HCT116 (cell line): ENCODE data around the gene AP5Z1. TPM values are rescaled to one million over a fixed set of nuclear protein-coding genes. Genes with fewer than 3 reads are reported as not detected.

Experiments used
- ATAC-seq: fragments of 200-7000 bp; cut with Tn5 transposase; 2 replicates; pipeline ENCODE4 v1.9.1; 2020; ENCODE audit warnings: mild to moderate bottlenecking, moderate library complexity
- BruUV-seq: library from RNA; stranded (reverse); fragments of 400-500 nt; replicated peaks from 2 replicates; lab custom pipeline; 2021; lab: Mats Ljungman, UMichigan
- CTCF ChIA-PET: fragments of 300-600 bp; sonication (Branson Sonifier 250); formaldehyde crosslinking; loops from one replicate; lab custom pipeline; 2021; ENCODE audit warnings: antibody characterized with exemption; lab: Charles Lee
- POLR2A ChIA-PET: fragments of 300-600, 350-600 bp; sonication (Branson Sonifier 250); formaldehyde crosslinking; loops from one replicate; lab custom pipeline; 2021; ENCODE audit warnings: antibody characterized with exemption; lab: Charles Lee
- RAD21 ChIA-PET, 2 experiments: fragments of 300-600 bp; sonication (Branson Sonifier 250); formaldehyde crosslinking; loops; one replicate each; lab custom pipeline; 2023; ENCODE audit warnings: low total read pairs in 2 of 2; ENCODE audit not compliant: uncharacterized antibody in 2 of 2, unreplicated experiment in 2 of 2, low non-redundant PET in 1 of 2; lab: Charles Lee
- DNase-seq: peaks from one replicate; pipeline ENCODE4 v3.0.0-alpha.2; 2010; ENCODE audit warnings: low read depth, low spot score
- H2AFZ ChIP-seq: fragments of 200-600 bp; shearing (Covaris generic), sonication (generic); 2 replicates; pipeline ENCODE4 v1.6.1; 2017; ENCODE audit warnings: low read depth, mixed run types, mixed read lengths, antibody characterized with exemption, low read length; ENCODE audit not compliant: poor library complexity, severe bottlenecking
- H3K27ac ChIP-seq: 2 replicates; pipeline ENCODE4 v1.5.1; 2012; ENCODE audit warnings: low read depth, low read length
- H3K27me3 ChIP-seq: fragments of 200-600 bp; sonication (generic); 2 replicates; pipeline ENCODE4 v1.6.1; 2016; ENCODE audit warnings: mixed run types, low read length, mixed read lengths; ENCODE audit not compliant: insufficient read depth
- H3K36me3 ChIP-seq, 2 experiments: fragments of 200-500 bp in 1 of 2; fragments of 200-600 bp in 1 of 2; sonication (Bioruptor generic) in 1 of 2; sonication (generic) in 1 of 2; 2 replicates each; pipeline versions ENCODE4 v1.5.1 to v1.6.1; 2014 to 2016; ENCODE audit warnings: low read length in 2 of 2, inconsistent platforms in 1 of 2, mixed read lengths in 1 of 2, mixed run types in 1 of 2; ENCODE audit not compliant: insufficient read depth in 2 of 2, control insufficient read depth in 1 of 2
- H3K4me1 ChIP-seq, 2 experiments: fragments of 200-600 bp in 1 of 2; sonication (generic) in 1 of 2; 2 replicates each; pipeline versions ENCODE4 v1.5.1 to v1.6.1; 2012 to 2017; ENCODE audit warnings: low read length in 2 of 2, inconsistent platforms in 1 of 2, mild to moderate bottlenecking in 1 of 2, mixed read lengths in 1 of 2, mixed run types in 1 of 2, moderate library complexity in 1 of 2; ENCODE audit not compliant: insufficient read depth in 2 of 2, control insufficient read depth in 1 of 2
- H3K4me2 ChIP-seq: fragments of 200-600 bp; sonication (generic); 2 replicates; pipeline ENCODE4 v1.6.1; 2017; ENCODE audit warnings: mixed run types, low read length, mixed read lengths
- H3K4me3 ChIP-seq, 2 experiments: fragments of 200-600 bp in 1 of 2; sonication (generic) in 1 of 2; replicated peaks in 1 of 2; 2 replicates each; pipeline ENCODE4 v1.5.1; 2011 to 2016; ENCODE audit warnings: low read length in 2 of 2, control low read depth in 1 of 2, low read depth in 1 of 2, mild to moderate bottlenecking in 1 of 2, mixed read lengths in 1 of 2, mixed run types in 1 of 2
- H3K79me2 ChIP-seq: fragments of 200-600 bp; sonication (generic); 2 replicates; pipeline ENCODE4 v1.6.1; 2017; ENCODE audit warnings: mild to moderate bottlenecking, mixed run types, low read length, moderate library complexity, mixed read lengths; ENCODE audit not compliant: insufficient read depth
- H3K9ac ChIP-seq: fragments of 200-600 bp; sonication (generic); 2 replicates; pipeline ENCODE4 v1.6.1; 2016; ENCODE audit warnings: low read length, mixed read lengths
- H3K9me2 ChIP-seq: fragments of 200-600 bp; sonication (generic), shearing (Covaris generic); 2 replicates; pipeline ENCODE4 v1.6.1; 2017; ENCODE audit warnings: mixed run types, mild to moderate bottlenecking, moderate library complexity; ENCODE audit not compliant: insufficient read depth
- H3K9me3 ChIP-seq, 2 experiments: fragments of 200-500 bp in 1 of 2; fragments of 200-600 bp in 1 of 2; sonication (Bioruptor generic) in 1 of 2; sonication (generic) in 1 of 2; 2 replicates each; pipeline ENCODE4 v1.6.1; 2014 to 2017; ENCODE audit warnings: low read length in 2 of 2, mixed read lengths in 2 of 2, inconsistent platforms in 1 of 2, low read depth in 1 of 2, mild to moderate bottlenecking in 1 of 2, mixed run types in 1 of 2, moderate library complexity in 1 of 2; ENCODE audit not compliant: control insufficient read depth in 1 of 2, insufficient read depth in 1 of 2
- H4K20me1 ChIP-seq: fragments of 200-600 bp; sonication (generic), shearing (Covaris generic); 2 replicates; pipeline ENCODE4 v1.6.1; 2017; ENCODE audit warnings: mixed run types, mild to moderate bottlenecking, moderate library complexity; ENCODE audit not compliant: insufficient read depth
- FOSL1 ChIP-seq: IDR thresholded peaks from 2 replicates; pipeline ENCODE4 v1.6.1; 2012; ENCODE audit warnings: low read depth
- JUND ChIP-seq: IDR thresholded peaks from 2 replicates; pipeline ENCODE4 v1.6.1; 2012
- POLR2A ChIP-seq: IDR thresholded peaks from 2 replicates; pipeline ENCODE4 v1.7.0; 2011; ENCODE audit warnings: borderline replicate concordance; ENCODE audit not compliant: insufficient read depth, insufficient read length; ENCODE audit errors: extremely low read depth
- SIN3A ChIP-seq: IDR thresholded peaks from 2 replicates; pipeline ENCODE4 v1.6.1; 2012; ENCODE audit warnings: low read depth
- SRF ChIP-seq: IDR thresholded peaks from 2 replicates; pipeline ENCODE4 v1.6.1; 2012; ENCODE audit warnings: low read depth
- YY1 ChIP-seq: IDR thresholded peaks from 2 replicates; pipeline ENCODE4 v1.6.1; 2011; ENCODE audit warnings: low read length, low read depth, moderate library complexity, mild to moderate bottlenecking; ENCODE audit not compliant: insufficient replicate concordance; ENCODE audit errors: extremely low read depth
- ZFX ChIP-seq: fragments of 450-650 bp; IDR thresholded peaks from 2 replicates; pipeline ENCODE4 v1.6.1; 2017
- intact Hi-C: fragments of 100-400 bp; cut with micrococcal nuclease; formaldehyde crosslinking; loops from 2 replicates; pipeline ENCODE4 v1.10.0; 2022
- total RNA-seq: library from RNA; stranded (reverse); gene quantifications from one replicate; pipeline ENCODE4 v1.2.1, GENCODE V29; 2021; ENCODE audit not compliant: unreplicated experiment
- TF ChIP-seq, protein P1 (sequence below), 3 experiments: fragments of 200-600 bp in 1 of 3; sonication (generic) in 1 of 3; IDR thresholded peaks in 2 of 3; conservative IDR thresholded peaks in 1 of 3; 2 replicates each; pipeline ENCODE4 v1.5.1; 2012 to 2017; ENCODE audit warnings: low read depth in 2 of 3, low read length in 2 of 3, antibody characterized with exemption in 1 of 3, borderline replicate concordance in 1 of 3, control low read depth in 1 of 3, mild to moderate bottlenecking in 1 of 3, mixed read lengths in 1 of 3, mixed run types in 1 of 3, moderate library complexity in 1 of 3; ENCODE audit not compliant: insufficient read depth in 1 of 3

The AP5Z1 gene
- total RNA-seq, 1 experiment from 2014 or later = 23.2 TPM

DNA sequence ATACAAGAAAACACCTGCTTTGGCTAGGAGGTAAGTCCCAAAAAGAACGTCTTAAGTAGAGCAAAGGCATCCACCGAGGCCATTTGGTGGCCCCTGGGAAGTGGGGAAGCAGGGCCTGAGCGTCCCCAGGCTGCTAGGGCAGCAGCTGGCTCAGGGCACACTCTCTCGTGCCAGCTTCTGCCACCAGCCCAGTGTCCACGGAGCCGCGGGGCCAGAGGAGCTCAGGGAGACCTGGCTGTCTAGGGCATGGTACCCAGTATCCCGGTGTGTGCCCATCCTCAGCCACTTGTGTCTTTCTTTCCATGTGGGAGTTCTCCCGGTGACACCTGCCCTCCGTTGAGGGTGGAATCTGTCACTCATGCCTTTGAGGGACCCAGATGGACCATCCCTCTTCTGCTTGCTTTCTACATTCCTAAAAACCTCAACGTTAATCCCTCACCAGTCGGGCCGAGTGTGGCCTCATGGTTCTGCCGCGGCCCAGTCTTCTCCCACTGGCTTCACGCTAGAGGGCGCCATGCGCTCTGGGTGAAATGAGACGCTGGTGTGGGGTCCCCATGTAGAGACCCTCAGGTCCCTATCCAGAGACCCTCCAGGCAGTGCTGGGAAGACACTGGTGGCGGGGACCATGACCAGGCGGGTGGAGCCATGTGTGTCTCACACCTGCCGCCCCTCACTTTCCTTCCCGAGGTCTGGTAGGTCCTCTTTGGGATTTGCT is 9.5 kb upstream of the AP5Z1 start:
- RAD21 ChIA-PET = no interaction called here
- H3K9me3 ChIP-seq = no peaks in the 10 kb centered on the region
- H3K4me3 ChIP-seq = no peak overlapping the region
- H3K27ac ChIP-seq = no peak overlapping the region
- no peaks in the 10 kb centered on the region for H4K20me1 ChIP-seq
- BruUV-seq = no TSS peak
- H3K9ac ChIP-seq = no peak overlapping the region
- no peak for TF ChIP-seq YY1
- TF ChIP-seq, protein P1, sequence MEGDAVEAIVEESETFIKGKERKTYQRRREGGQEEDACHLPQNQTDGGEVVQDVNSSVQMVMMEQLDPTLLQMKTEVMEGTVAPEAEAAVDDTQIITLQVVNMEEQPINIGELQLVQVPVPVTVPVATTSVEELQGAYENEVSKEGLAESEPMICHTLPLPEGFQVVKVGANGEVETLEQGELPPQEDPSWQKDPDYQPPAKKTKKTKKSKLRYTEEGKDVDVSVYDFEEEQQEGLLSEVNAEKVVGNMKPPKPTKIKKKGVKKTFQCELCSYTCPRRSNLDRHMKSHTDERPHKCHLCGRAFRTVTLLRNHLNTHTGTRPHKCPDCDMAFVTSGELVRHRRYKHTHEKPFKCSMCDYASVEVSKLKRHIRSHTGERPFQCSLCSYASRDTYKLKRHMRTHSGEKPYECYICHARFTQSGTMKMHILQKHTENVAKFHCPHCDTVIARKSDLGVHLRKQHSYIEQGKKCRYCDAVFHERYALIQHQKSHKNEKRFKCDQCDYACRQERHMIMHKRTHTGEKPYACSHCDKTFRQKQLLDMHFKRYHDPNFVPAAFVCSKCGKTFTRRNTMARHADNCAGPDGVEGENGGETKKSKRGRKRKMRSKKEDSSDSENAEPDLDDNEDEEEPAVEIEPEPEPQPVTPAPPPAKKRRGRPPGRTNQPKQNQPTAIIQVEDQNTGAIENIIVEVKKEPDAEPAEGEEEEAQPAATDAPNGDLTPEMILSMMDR (IDR thresholded peaks at IDR 0.05 in 2 of 3, conservative IDR thresholded peaks at IDR 0.05 in 1 of 3; ENCODE audit: borderline replicate concordance in 1 of 3, insufficient read depth in 1 of 3, low read depth in 2 of 3, low read length in 2 of 3) = peak in 2 of 3 experiments; percentile 8 to 17; a peak in 2 of 6 replicates
- TF ChIP-seq, all 23 proteins: peak for 1
- H3K79me2 ChIP-seq = 0 out of 2 replicates have a peak, but pooled peaks cover 4% of the 10 kb centered on the region
- CTCF ChIA-PET = no interaction called here
- ATAC-seq = 0 out of 2 replicates have a peak, but pooled peaks have one; percentile 18
- H3K4me1 ChIP-seq = no peaks in the 10 kb centered on the region
- H3K4me2 ChIP-seq = no peak overlapping the region
- peaks cover 19 to 27% of the 10 kb centered on the region in 2 experiments; a peak in 3 of 4 replicates for H3K36me3 ChIP-seq
- intact Hi-C loops = no loop called here
- no peak for DNase-seq
- POLR2A ChIA-PET = no interaction called here
- no peaks in the 10 kb centered on the region for H3K27me3 ChIP-seq
- H3K9me2 ChIP-seq = no peaks in the 10 kb centered on the region
- no peak overlapping the region for H2AFZ ChIP-seq

DNA sequence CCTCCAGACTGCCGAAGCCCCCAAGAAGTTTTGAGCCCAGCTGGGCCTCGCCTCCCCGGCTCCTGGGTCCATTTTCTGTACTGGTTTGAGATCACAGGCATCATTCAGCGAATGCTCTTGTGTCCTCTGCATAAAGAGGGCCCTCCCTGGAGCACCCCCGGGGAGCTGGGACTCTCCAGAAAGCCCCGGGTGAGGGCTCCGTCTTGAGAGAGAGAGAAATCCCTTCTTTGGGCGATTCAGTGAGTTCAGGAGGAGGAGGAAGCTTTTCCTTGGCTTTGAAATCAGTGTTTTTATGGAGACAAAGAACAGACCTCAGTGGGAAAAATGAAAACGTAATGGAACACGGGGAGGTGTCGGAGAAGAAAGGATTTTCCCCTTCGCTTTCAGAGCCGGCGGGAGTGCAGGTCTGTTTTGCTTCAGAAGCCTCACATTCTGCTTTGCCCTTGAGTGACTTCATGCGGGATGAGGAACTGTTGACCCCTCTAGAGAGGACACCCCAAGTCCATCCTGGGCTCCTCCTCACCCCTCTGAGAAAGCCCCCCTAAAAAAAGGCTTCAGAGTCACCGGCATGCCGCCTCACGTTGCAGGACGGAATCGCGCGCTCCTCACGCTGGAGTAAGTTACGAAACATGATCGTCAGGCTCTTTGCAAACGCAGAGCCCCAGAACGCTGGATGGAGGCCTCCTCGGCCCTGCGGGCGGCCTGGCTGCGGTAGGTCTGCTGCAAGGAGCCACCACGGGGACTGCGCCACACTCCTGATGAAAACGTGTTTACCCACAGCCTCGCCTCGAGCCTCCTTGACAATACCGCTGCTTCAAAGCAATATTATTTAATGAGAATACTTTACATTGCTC is 8.5 kb upstream of the AP5Z1 start:
- Histone ChIP-seq H3K9ac (no peak overlapping the region), H3K79me2 (0 out of 2 replicates have a peak, but pooled peaks cover 4% of the 10 kb centered on the region), H3K4me1 (no peaks in the 10 kb centered on the region), H3K27ac (no peak overlapping the region), H4K20me1 (no peaks in the 10 kb centered on the region), H3K36me3 (peaks cover 14 to 18% of the 10 kb centered on the region in 2 experiments; a peak in 3 of 4 replicates)
- no TSS peak for BruUV-seq
- ChIA-PET RAD21 (no interaction called here), POLR2A (no interaction called here)
- DNase-seq = no peak
- intact Hi-C loops = no loop called here
- no peak for ATAC-seq
- TF ChIP-seq SRF = no peak
- TF ChIP-seq, protein P1 (IDR thresholded peaks at IDR 0.05 in 2 of 3, conservative IDR thresholded peaks at IDR 0.05 in 1 of 3; ENCODE audit: borderline replicate concordance in 1 of 3, insufficient read depth in 1 of 3, low read depth in 2 of 3, low read length in 2 of 3) = no peak
- no peak for TF ChIP-seq FOSL1
- TF ChIP-seq POLR2A = no peak
- no peak for TF ChIP-seq JUND
- no peak for TF ChIP-seq SIN3A
- TF ChIP-seq ZFX = no peak
- TF ChIP-seq, all 23 proteins: peak for 0
- Histone ChIP-seq H3K9me3 (no peaks in the 10 kb centered on the region), H3K4me3 (no peak overlapping the region), H3K9me2 (no peaks in the 10 kb centered on the region), H2AFZ (no peak overlapping the region), H3K4me2 (no peak overlapping the region), H3K27me3 (no peaks in the 10 kb centered on the region)
- CTCF ChIA-PET = no interaction called here
